K562 (cell line): Measurements from ENCODE around the gene CPSF4.

Experiments used
- MXI1 ChIP-seq: IDR thresholded peaks from 2 replicates; pipeline ENCODE4 v1.6.1; 2011; ENCODE audit warnings: low read depth, mild to moderate bottlenecking, improper control_type of control experiment, low read length
- ZNF586 ChIP-seq: fragments of 450-650 bp; formaldehyde crosslinking; conservative IDR thresholded peaks from 2 replicates; pipeline ENCODE4 v1.4.0; 2020; ENCODE audit warnings: mild to moderate bottlenecking, moderate library complexity

DNA sequence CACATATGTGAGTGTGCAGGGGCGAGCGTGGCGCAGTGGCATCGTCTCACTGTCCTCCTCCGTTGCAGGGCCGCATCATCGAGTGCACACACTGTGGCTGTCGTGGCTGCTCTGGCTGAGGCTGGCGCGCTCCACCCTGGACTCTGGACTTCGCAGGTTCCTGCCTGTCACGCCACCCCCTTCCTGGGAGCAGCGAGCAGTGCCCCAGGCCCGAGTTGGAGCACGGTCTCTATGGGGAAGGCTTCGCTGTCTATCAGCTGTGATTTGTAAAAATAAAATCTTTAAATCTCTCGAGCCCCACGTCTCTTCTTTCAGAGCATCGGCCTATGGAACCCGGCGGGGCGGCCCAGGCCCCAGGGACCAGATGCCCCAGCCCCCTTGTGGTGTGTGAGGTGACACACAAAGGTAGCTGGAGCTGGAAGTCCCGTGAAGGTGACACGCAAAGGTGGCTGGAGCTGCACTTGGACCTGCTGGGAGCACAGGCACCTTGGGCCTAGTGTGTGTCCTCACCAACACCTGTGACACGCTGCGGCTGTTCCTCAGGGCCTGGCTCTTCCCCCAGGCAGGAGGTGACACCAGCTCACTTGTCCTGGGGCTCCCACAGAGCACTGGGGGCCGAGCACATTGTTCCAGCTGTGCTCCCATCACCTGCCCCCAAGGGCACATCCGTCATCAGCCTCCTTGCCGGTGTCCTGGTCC, 19.3 kb upstream of the CPSF4 start:
- TF ChIP-seq ZNF586 (no peak), MXI1 (no peak)
